Stimulated activated CD4-positive, alpha-beta T cell treated with anti-CD3 and anti-CD28 coated beads, Interleukin-1b, Interleukin-23, amount 100 ng/mL, for 48 hours (primary cell): ENCODE data around the gene CBX4.

Source experiments
- DNase-seq: peaks from one replicate; pipeline ENCODE4 v3.0.0-alpha.2; 2020

The CBX4 gene

DNA sequence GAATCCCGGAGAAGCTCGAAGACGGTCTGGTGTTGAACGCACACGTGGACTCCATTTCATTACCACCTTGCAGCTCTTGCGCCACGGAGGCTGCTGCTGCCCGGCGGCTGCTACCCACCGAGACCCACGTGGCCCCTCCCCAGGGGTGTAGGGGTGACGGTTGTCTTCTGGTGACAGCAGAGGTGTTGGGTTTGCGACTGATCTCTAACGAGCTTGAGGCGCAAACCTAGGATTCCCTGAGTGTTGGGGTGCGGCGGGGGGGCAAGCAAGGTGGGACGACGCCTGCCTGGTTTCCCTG lies 1.7 kb upstream of the CBX4 start:
- no peak for DNase-seq

DNA sequence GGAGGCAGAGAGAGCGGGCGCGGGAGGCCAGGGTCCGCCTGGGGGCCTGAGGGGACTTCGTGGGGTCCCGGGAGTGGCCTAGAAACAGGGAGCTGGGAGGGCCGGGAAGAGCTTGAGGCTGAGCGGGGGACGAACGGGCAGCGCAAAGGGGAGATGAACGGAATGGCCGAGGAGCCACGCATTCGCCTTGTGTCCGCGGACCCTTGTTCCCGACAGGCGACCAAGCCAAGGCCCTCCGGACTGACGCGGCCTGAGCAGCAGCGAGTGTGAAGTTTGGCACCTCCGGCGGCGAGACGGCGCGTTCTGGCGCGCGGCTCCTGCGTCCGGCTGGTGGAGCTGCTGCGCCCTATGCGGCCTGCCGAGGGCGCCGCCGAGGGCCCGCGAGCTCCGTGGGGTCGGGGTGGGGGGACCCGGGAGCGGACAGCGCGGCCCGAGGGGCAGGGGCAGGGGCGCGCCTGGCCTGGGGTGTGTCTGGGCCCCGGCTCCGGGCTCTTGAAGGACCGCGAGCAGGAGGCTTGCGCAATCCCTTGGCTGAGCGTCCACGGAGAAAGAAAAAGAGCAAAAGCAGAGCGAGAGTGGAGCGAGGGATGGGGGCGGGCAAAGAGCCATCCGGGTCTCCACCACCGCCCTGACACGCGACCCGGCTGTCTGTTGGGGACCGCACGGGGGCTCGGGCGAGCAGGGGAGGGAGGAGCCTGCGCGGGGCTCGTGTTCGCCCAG lies 1.2 kb upstream of the CBX4 start:
- DNase-seq = no peak

DNA sequence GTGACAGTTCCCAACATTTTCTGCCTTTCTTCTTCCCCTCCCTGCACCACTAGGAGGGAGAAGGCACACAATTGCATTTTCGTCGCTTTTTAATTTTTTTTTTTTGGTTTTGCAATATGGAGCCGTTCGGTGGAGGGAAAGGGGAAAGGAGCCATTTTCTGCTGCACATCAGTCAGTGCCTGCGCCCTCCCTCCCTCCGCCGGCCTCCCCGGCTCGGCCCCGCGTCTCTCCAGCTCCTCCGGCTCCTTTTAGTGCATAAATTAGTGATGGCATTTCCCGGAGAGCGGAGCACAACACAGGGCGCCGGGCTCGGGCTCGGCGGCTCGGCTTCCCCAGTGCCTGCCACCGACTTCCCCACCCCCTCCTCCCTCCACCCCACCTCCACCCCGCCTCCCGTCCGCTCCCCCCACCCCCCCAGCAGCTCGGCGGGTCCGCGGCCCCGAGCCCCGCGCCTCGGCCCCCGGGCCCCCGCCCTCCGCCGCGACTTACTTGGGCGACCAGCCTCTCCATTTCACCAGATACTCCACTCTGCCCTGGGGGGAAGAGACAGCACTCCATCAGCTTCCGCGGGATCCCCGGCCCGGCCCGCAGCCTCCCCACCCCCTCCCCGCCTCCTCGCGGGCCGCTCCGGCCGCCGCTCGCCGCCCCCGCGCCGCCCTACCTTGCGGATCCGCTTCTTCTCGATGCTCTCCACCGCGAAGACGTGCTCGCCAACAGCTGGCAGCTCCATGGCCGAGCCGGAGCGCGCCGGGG lies 542 bp downstream of the CBX4 start:
- peak; percentile 65 for DNase-seq

DNA sequence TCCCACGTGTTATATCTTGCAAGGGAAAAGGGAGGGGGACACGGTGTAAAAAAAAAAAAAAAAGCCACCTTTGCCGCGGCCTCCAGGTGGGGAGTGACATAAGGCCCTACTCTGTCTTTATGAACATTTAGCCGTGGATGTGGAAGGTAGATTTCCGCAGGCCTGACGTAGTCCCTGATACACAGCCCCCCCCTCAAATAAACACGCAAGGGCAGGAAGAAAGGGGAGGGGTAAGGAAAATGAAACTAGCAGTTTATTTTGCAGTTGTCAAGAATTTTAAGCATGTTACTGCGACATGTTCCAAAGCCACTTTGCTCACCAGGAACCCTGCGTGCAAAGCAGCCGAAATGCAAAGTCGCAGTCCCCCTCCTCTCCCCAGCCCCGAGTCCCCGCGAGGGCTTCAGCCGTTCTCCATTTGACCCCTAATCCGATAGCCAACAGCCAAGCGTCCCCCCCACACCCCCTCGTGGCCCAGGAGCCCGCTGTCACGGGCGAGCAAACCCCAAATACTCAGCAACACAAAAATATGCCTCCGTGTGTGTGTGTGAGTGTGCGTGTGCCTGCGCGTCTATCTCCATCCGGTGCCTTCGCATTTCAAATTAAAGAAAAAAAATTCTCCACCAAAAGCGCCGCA lies 1.2 kb downstream of the CBX4 start:
- DNase-seq = no peak

DNA sequence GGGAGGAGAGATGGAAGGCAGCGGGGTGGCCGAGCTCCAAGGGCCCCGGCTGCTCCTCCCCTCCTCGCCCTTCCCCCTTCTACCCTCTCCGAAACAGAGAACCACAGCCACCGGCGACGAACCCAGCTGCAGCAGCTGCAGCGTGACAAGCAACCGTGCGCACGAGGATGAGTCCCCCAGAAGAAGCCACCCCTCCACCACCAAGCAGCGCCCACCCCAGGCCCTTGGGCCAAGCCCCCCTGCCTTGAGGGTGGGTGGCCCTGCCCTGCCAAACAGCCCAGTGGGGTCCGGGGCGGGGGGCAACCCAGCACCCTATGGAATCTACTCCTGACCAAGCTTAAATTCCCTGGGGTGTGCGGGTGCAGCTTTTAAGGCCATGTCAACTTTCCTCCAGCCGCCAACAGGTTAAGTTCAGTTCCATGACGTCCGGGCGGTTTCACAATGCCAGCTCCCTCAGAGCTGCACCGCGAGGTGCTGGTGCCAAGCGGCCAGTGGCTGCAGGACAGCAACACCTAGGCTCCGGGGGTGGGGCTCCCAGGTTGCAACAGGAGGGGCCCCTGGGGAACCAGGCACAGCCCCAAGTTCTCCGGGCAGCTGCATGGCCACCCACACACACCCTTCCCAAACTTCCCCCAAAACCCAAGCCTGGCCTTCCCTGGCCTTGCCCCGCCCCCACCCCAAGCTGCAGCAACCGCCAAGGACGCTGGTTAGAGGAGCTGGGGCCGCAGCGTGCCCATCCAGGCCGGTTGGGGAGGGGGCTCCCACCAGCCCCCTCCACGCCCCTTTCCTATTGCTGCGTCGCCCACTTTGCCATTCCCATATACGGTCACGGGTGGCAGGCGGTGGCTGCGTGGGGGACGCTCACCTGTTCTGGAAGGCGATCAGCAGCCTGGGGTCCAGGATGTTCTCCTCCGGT lies 2.0 kb downstream of the CBX4 start:
- DNase-seq = peak; percentile 67

DNA sequence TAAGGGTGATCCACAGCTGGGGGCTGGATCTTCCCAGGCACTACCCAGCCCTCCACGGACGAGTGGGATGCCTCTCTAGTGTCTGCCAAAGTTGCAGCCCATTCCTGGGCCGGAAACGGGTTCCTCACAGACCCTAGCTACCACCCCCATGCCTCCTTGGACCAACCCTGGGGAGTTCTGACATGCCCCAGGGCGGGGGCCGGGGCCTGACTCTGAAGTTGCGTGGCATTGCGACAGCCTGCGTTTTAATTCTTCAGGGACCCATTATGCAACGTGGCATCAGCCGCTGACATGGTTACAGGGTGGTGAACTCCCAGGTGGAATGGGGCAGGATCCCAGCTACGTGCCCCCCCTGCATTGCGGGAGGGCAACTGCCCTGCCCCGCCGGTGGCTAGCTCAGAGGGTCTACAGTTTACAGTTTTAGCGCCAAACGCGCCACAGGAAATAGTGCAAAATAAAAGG lies 2.7 kb downstream of the CBX4 start:
- DNase-seq = no peak

DNA sequence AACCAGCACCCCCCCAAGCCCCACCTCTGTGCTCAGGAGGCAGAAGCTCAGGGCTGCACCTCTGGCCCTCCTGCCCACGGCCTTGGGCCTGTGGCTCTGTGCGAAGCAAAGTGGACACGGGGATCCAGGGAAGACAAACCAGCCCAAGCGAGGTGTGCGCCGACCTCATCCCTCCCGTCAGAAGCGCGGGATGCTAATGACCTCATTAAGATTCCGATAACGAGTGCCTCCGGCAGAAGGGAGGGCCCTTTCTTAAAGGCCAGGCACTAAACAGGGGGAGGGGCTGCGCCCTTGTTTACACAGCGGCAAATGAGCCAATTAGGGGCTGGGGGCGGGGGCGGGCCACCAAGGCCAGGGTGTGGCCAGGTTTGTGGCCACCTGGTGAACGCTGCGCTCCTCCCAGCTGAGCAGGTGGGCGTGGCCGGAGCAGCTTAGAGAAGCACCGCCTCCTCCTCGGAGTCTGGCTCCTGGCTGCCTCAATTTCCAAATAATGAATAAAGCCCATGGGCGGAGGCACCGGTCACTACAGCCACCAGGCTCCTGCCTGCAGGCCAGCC lies 3.2 kb downstream of the CBX4 start:
- DNase-seq = no peak

DNA sequence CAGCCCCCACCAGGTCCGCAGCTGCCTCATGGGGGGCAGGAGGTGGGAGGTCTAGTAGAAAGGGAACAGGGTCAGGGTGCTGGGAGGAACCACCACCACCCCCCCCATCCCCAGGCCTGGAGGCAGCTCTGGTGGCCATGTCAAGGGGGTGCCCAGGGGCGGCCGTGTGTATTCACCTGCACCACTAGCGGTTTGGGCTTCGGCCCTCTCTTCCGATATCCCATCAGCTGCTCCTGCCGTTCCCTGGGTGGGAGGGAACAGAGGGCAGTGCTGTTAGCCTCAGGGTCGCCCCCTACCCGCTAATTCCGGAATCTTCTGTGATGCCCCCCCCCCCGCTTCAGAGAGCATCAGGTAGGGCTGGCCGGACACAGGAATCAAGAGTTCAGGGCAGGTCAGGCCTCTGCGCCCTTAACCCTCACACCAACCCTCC lies 3.8 kb downstream of the CBX4 start:
- DNase-seq = no peak

DNA sequence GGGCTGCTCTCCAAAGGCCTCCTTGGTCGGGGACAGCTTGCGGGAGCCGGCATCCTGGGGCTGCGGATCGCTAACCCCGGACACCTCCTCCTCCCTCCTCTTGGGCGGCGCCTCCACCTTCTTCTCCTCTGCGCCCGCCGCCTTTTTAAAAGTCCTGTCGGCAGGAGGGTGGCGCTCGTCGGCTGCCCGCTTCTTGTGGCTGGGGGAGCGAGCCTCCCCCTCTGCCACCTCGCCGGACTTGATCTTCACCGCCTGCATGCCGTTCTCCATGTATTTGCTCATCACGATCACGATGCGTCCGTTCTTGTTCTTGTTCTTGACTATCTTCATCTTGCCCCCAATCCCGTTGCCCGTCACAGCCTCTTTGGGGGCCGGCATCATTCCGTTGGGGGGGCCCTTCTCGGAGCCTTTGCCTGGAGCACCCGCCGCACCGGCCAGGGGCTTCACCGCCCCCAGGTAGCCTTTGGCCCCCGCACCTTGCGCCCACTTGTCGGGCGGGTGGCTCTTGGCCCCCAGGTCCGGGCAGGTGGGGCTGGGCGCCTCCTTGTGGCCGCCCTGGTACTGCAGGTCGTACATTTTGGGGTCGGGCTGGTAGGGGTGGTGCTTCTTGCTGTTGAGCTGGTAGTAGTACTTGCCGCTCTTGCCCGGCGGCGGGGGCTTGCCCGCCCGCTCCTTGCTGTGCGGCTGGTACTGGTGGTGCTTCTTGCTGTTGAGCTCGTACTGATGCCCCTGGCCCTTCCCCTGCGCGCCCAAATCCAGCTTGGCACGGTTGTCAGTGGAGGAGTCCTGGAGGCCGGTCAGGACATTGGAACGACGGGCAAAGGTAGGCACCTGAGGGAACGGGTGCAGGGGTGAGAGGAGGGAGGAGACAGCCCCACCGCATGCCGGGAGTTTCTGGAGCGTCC lies 4.4 kb downstream of the CBX4 start:
- peak; percentile 38 for DNase-seq

DNA sequence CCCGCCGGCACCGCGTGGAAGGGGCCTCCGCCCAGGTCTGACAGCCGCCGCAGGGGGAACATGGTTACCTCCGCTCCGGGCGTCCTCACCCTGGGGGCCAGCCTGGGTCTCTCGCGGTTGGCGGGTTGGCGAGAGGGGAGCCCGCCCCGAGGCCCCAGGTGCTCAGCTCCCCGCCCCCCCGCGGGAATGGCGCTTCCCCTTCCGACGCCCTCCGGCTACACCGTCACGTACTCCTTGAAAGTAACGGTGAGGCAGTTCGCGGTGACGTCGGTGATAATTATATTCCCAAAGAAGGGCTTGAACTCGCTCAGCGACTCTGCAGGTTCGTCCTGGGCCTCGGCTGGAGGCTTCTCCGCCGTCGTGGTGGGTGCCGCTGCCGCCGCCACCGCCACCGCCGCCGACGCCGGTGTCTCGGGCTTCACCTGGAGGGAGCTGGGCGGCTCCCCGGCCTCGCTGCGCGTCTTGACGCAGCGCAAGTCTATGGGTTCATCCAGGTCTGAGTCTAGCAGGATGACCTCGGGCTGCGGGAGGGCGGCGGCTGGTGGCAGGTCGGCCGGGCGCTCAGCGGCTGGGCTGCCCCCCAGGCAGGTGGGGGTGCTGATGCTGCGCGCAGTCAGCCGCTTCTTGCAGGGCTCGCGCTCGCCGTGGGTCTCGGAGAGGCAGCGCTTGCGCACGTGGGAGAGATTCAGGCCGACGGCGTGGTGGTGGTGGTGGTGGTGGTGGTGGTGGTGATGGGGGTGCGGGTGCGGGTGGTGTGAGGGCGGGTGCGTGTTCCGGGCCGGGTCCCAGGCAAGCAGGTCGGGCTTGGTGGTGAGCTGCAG lies 5.3 kb downstream of the CBX4 start:
- DNase-seq = no peak

DNA sequence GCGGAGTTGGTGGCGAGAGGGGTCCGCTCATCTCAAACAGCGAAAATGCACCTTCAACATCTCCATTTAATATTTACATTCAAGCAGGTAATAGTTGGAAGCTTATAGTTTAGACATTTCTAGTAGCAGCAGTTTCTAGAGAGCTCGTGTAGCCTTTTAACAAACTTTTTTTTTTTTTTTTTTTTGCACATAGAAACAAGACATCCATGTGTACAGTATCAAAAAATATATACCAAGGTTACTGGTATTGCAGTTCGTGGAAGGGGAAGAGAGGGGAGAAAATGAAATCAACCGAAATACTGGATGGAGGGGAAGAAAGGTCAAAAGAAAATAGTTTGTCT lies 6.2 kb downstream of the CBX4 start:
- DNase-seq = no peak

DNA sequence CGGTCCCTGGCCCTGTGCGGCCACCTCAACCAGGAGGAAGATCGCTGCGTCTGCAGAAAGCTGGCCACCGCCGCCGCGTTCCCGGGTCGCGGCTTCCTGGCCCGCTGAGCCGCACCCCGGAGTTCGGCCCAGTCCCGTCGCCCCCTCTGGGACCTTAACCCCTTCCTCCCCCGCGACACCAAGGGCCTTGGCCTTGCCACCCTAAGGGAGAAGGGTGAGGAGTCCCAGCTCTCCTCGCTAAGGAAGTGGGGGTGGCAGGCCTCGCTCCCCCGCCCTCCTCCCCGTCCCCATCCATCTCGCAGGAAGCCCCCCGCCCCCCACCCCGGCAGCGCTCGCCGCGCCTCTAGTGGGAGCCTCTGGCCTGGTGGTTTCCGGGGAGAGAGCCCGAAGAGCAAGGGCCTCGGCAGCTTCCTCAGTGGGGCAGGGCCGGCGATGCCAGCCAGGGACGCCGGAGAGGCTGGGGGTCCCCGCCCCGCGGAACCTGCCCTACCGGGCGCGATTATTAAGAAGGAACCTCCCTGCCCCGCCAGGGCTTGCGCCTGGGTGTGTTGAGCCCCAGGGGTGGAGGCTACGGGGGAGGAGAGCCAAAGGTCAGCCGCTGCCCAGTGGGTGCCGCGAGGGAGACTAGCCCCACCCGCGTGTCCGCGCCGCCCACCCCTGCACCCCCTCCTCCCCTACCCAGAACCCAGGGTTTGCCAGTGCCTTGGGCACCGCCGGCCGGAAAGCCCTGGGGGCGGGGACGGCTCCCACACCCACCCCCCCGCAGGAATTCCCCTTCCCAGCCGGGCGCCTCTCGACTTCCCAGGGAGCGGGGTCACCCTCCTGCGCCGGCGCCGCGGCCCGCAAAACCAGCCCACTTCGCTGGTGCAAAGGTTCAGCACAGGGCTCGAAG lies 6.8 kb downstream of the CBX4 start:
- DNase-seq = no peak

DNA sequence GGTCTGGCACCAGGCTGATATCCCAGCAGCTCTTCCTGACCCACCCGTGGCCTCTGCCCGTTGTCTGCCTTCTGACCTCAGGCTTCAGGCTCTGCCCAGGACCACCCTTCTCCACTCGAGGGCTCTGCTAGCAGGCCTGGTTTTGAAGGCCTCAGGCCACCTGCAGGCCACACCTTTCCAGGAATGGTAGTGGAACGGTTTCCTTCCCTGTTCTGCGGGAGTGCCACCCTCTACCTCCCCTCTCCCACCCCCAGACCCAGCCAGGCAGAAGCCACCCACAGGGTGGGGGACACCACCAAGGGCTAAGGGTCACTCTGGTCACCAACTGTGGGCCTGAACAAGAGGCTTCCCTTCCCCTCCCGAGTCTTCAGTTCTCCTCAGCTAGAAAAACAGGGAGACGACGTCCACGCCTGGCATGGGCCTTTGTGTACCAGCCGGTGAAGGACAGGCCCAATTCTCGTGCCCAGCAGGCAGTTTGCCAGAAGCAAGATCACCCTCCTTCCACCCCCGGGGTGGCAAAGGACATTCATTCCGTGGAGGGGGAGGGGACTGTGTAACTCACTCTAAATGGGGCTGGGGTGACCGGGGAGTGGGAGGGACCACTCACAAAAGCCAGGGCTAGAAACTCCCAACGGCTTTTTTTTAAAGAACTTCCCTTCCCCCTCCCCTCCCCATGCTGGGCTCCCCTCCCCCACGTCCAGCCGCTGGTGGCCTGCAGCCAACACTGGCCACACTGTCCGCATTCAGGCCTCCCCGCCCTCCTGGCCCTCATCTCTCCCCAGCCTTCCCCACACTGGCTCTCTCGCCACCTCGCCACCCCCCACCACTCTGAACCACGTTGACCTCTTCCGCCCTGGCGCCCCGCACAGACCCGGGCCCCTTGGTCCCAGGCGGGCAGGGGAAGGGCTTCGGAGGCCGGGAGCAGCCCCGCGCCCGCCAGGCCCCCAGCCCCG lies 7.7 kb downstream of the CBX4 start:
- no peak for DNase-seq

DNA sequence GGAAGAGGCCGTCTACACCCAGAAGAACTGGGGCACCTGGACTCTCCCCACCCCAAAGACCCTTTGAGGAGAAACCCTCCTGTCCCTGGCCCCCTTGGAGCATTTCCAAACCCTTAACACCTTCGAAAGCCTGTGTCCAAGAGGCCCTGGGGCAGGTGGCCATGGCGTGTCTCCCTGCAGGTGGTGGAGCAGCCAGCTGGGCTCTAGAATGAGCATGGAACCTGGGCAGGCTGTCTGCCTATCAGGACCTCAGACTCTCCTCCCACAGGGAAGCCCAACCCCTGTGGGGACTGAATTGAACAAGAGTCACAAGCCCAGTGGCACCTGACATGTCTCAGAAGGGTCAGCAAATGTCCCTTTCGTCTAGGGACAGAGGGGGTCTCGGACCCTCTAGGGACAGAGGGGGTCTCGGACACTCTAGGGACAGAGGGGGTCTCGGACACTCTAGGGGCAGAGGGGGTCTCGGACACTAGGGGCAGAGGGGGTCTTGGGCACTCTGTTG lies 8.4 kb downstream of the CBX4 start:
- DNase-seq = no peak

DNA sequence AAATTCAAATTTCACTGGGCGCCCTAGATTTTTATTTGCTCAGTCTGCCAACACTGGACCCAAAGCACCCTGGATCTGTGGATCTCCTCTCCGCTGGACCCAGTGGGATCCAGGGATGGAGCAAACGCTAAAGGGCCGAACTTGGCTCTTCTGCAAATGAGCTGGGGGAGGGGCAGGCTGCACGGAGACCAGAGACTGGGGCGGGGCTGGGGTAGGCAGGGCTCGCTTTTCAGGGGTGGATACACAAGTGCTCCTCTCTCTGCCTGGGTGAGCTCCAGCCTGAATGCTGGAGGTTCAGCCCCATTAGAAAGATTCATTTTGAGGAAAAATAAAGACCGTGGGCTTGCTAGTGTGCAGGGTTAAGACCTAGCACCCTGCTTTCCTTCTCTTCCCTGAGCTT lies 8.9 kb downstream of the CBX4 start:
- no peak for DNase-seq

DNA sequence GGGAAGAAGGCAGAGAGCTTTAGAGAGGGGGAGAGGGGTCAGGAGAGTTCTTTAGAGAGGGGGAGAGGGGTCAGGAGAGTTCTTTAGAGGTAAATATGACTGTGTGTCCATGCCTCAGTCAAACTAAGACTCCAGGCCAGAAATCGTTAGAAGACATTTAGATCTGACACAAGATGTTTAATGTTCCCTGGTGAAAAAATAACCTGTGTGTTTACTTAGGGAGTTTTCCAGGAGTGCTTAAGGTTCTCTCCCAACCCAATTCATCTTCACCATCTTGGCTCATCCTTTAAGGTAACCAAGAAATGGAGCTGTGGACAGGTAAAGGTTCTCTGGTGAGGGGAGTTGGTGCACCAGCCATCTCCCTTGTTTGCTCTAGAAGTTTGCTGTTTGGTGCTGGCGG lies 9.8 kb downstream of the CBX4 start:
- no peak for DNase-seq

DNA sequence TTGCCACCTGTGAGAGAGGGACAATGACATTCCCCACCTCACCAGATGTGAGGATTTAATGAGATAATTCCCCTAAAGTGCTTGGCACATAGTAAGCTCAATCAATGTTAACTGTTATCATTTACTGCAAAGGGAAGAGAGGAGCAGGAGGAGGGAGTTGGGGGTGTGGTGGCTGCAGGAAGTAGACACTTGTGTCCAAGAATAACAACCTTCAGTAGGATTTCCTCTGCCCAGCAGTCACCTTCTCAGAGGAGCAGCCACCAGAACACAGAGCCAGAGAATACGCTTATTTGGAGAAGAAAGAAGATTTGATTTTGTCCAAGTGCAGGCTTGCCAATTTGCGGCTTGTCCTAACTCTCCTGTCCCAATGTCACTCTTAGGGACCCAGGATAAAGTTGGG lies 10.2 kb downstream of the CBX4 start:
- no peak for DNase-seq

DNA sequence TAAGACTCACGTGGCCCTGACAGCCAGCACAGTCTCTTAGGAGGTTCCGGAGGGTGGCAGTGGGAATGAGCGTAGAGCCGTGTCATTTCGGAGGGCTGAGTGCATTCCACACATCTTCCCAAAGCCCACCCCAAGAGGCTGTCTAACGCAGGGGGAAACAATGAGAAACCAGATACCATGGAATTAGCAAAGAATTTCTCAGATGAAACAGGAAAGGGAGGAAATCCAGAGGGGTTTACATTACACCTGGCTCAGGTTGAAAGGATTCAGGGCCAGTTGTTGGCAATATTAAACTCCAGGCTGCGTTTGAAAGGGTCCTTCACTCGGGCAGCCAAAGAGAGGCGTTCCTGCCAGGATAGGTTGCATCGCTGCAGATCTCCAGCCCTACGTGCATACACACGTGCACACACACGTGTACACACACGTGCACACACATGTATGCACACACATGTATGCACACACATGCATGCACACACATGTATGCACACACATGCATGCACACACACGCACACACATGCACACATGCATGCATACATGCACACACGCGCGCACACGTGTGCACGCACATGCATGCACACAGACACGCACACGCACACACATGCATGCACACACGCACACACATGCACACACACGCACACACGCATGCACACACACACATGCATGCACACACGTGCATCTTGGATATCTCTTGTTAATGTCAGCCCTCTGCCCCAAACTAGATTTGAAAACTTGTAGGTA lies 12.2 kb downstream of the CBX4 start:
- no peak for DNase-seq
